NB4 (cell line): ENCODE results near the gene CIB4.

ENCODE experiments used
- DNase-seq: peaks from one replicate; pipeline ENCODE4 v3.0.0; 2010; ENCODE audit warnings: low read depth
- H3K4me3 ChIP-seq: one replicate; pipeline ENCODE4 v1.5.1; 2011; ENCODE audit warnings: mild to moderate bottlenecking, low read depth, low read length, moderate library complexity
- MYC ChIP-seq: IDR thresholded peaks from 2 replicates; pipeline ENCODE4 v1.6.1; 2011; ENCODE audit warnings: low read depth, low read length
- POLR2A ChIP-seq: IDR thresholded peaks from 2 replicates; pipeline ENCODE4 v1.6.1; 2011; ENCODE audit warnings: mild to moderate bottlenecking; ENCODE audit not compliant: insufficient read length; ENCODE audit errors: extremely low read depth
- TF ChIP-seq, protein P1 (sequence below): IDR thresholded peaks from one replicate; pipeline ENCODE4 v1.5.1; 2012; ENCODE audit warnings: low read depth, low read length
- TF ChIP-seq, protein P2 (sequence below): IDR thresholded peaks from 2 replicates; pipeline ENCODE4 v1.6.1; 2011; ENCODE audit warnings: low read depth, low read length

Gene CIB4

DNA sequence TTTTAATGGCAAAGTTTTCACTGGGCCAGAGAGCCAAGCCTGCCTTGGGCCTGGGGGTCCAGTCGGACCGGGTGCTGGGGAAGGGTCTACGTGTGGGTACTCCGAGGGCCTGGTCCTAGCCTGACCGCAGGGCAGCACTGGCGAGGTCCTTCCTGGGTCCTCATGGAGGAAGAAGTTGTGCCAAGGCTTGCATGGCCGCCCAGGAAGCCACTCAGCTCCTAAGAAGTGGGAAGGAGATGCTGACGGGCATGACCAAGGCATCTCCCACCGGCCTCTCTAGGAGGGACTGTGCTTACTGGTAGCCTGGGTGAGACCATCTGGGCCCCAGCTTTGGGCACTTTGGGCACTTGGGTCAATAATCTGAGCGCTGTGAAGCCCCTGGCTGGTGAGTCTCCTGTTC is 22.6 kb downstream of the CIB4 start:
- H3K4me3 ChIP-seq: no peak overlapping the region
- TF ChIP-seq, protein P1, sequence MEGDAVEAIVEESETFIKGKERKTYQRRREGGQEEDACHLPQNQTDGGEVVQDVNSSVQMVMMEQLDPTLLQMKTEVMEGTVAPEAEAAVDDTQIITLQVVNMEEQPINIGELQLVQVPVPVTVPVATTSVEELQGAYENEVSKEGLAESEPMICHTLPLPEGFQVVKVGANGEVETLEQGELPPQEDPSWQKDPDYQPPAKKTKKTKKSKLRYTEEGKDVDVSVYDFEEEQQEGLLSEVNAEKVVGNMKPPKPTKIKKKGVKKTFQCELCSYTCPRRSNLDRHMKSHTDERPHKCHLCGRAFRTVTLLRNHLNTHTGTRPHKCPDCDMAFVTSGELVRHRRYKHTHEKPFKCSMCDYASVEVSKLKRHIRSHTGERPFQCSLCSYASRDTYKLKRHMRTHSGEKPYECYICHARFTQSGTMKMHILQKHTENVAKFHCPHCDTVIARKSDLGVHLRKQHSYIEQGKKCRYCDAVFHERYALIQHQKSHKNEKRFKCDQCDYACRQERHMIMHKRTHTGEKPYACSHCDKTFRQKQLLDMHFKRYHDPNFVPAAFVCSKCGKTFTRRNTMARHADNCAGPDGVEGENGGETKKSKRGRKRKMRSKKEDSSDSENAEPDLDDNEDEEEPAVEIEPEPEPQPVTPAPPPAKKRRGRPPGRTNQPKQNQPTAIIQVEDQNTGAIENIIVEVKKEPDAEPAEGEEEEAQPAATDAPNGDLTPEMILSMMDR: no peak
- DNase-seq: no peak

DNA sequence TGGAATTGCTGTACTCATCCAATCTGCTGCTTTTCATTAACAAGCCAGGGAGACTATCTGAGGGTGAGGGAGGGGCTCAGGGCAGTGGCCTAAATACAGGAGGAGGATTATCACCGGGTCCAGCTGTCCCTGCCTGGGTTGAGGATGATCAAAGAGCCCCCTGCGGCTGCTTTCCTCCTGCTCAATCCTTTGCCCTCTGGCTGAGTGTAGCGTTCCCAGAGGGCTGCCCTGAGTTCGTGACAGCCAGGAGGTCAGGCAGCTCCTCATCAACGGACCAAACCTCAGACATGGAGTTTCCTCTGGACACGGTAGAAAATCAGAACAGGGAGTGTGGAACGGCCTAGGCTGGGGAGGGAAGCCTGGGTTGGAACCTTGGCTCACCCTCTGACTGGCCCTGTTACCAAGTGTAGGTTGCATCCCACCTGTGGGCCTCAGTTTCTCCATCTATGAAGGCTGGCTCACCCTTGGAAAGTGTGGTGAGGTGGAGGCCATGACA is 23.5 kb downstream of the CIB4 start:
- TF ChIP-seq MYC: no peak
- no peak for TF ChIP-seq POLR2A
- TF ChIP-seq, protein P1: no peak
- TF ChIP-seq, protein P2, sequence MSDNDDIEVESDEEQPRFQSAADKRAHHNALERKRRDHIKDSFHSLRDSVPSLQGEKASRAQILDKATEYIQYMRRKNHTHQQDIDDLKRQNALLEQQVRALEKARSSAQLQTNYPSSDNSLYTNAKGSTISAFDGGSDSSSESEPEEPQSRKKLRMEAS: no peak
- no peak overlapping the region for H3K4me3 ChIP-seq
- no peak for DNase-seq

DNA sequence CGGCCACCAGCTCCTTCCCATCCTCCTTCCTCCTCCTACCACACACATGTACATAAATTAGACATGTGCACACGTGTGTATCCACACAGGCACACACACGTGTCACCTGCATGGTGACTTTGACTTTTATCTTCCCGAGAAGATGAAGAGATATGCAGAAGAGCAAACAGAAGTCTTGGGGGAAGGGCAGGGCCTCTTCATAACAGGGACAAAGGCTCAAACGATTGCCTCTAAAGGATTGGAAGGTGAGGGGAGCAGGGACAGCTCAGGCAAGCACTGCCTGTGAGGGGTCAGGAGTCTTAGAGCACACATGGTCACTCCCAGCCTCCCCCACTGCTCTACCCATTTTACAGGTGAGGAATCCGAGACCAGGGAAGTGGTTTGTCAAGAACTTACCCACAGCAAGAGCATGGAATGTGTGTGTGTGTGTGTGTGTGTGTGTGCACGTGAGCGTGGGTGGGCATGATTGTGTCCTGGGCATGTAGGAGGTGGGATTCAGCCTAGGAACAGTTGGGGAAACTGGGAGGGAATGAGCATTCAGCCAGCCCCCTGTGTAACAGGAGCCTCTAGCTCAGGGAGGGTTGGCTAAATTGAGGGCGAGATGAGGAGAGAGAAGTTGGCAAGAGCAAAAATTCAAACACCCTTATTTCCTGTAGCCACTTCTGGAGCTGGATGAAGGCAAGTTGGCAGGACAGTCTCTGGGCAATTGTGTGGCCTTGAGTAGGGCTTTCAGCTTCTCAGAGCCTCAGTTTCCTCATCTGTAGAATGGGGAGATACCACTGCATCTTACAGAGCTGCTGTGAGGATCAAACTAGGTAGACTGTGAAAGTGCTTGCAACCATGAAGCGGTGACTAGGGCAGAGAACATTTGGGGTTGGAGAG is 24.2 kb downstream of the CIB4 start:
- no peak for TF ChIP-seq MYC
- no peak for TF ChIP-seq POLR2A
- TF ChIP-seq, protein P2: no peak
- TF ChIP-seq, protein P1: no peak
- H3K4me3 ChIP-seq: no peak overlapping the region
- no peak for DNase-seq

DNA sequence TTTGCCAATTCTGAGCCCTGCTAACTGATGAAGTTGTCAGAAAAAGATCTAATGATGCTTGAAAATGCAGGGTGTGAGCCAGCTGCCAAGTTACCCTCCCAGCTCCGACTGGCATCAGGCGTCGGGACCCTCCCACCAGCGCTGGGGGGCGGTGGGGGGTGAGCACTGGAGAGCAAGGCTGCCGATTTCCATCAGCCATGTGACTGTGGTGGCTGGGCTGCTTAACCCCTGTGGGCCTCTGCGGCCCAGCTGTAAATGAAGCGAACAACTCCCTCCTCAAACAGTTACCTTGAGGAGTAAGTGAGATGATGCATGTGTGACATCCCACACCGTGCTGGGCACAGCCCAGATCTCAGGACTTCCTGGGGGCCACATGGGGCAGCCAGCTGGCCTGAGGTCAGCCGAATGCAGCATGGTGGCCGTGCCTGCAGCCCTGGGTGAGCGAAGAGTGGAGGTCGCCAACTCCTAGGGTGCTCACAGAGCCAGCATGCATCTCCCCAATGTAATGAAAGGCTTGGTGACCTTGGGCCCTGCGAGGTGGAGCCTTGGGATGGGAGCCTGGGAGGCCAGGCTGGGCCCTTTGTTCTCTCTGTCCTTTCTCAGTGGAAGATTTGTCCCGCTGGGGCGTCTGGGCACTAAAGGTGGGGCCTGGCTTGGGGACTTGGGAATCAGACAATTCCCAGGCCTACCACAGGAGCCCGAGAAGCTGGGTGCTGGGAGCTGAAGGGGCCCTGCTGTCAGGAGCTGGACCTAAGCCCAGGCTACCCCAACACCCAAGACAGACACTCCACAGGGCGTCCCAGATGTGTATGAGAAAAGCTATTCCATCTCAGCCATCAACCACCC is 25.1 kb downstream of the CIB4 start:
- TF ChIP-seq, protein P2: no peak
- TF ChIP-seq POLR2A (no peak), MYC (no peak)
- TF ChIP-seq, protein P1: no peak
- DNase-seq: no peak
- H3K4me3 ChIP-seq: no peak overlapping the region

DNA sequence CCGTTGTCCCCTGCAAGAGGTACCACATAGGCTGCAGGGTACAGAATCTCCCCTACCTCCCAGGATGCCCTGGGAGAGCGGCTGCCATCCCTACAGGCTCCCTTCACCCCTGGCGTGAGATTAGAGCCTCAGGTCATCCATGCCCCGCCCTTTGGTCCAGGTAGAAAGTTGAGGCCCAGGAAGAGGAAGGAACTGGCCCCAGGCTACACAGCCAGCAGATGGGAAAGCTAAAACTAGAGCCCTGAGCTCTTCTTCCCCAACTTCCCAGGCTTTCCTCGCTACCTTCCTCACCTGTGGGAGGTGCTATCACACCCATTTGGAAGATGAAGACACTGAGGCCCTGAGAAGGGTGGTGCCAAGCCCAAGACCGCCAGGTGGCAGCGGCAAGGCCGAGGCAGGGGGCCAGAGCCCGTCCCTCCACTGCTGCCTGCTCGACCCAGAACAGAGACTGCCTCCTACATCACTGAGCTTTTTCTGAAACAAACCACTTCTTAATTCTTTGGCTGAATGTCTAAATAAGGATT is 25.8 kb downstream of the CIB4 start:
- DNase-seq: no peak
- no peak for TF ChIP-seq POLR2A
- TF ChIP-seq, protein P1: peak; percentile 7
- no peak overlapping the region for H3K4me3 ChIP-seq
